HG03439 (cell line): ENCODE data around the gene ADGRL4.
"Not testable (repeated sequence)": the region's sequence is repeated elsewhere in the genome, so short reads cannot be mapped to it uniquely, and the experiment has no call there.

Source experiments
- ATAC-seq: cut with Tn5 transposase; IDR thresholded peaks from one replicate; pipeline ENCODE4 v1.9.1; 2021; ENCODE audit warnings: mild to moderate bottlenecking, moderate library complexity; ENCODE audit not compliant: unreplicated experiment

ADGRL4 gene

GRCh38 chr1:78919150-78919549 is 87.4 kb downstream of the ADGRL4 start:
- no peak for ATAC-seq

GRCh38 chr1:78918157-78918556 is 88.4 kb downstream of the ADGRL4 start:
- ATAC-seq, result no peak

GRCh38 chr1:78916986-78917385 is 89.5 kb downstream of the ADGRL4 start:
- ATAC-seq, result no peak

GRCh38 chr1:78913950-78914349 is 92.6 kb downstream of the ADGRL4 start:
- no peak for ATAC-seq

DNA sequence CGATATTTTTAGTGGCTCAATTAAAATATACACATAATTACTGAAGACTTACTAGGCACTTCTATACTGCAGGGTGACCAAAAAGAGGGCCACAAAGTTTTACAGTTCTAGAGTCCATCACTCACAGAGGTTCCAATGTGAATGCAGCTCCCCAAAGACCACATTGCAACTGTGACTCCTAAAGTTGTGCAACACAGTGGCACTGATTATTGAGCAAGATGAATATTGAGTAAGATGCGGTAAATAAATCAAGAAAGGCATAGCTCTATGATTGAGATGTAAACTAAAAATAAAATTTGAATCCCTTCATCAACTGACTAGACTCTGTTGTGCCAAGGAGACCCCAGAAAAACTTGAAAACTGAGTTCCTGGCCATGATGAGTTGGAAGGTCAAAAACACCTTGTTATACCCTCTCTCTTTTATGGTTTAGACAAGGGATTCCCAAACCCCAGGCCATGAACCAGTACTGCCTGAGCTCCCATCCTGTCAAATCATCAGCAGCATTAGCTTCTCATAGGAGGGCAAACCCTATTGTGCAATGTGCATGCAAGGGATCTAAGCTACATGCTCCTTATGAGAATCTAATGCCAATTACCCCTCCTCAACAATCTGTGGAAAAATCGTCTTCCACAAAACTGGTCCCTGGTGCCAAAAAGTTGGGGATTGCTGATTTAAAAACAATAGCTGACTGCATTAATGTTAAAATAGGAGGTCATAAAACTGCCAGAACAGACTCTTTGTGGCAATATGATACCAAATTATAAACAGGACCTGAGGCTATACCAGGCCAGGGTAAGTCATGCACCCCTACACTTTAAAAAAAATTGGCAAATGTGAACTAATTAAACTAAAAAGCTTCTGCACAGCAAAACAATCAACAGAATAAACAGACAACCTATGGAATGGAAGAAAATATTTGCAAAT is 94.3 kb downstream of the ADGRL4 start:
- no peak for ATAC-seq

DNA sequence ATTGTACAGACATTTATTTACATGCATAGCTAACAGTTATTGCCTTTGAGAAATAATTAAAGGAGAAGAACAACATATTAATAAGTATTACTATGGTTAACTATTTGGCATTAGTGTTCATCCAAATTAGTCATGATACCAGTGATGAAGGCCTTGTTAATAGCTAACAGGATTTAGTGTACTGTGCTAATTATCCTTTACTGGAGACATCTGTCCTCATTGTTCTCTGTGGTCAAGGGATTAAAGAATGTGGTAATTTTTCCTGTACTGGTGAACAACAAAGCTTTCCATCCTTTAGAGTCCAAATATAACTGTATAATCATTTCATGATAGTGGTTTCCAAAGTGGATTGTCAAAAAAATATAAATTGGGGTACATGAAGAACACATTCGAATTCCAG is 103.9 kb downstream of the ADGRL4 start:
- no peak for ATAC-seq

DNA sequence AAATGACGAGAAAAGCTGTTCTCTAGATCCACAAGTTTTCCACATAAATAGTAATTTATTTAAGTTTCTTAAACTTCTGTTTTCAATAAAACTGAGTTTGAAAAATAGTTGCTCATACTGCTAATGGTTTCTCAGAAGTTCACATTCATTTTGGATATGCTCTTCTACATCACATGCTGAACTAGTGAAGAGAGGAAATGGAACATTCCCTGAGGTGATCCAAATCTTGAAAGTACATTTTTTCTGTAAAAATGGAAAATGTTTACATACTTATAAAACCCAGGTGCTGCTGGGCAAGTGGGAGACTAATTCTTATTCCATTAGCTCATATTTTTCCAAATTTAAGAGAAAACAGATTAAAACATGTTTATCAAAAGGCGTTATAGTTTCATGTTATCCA is 111.7 kb downstream of the ADGRL4 start:
- ATAC-seq, result no peak

DNA sequence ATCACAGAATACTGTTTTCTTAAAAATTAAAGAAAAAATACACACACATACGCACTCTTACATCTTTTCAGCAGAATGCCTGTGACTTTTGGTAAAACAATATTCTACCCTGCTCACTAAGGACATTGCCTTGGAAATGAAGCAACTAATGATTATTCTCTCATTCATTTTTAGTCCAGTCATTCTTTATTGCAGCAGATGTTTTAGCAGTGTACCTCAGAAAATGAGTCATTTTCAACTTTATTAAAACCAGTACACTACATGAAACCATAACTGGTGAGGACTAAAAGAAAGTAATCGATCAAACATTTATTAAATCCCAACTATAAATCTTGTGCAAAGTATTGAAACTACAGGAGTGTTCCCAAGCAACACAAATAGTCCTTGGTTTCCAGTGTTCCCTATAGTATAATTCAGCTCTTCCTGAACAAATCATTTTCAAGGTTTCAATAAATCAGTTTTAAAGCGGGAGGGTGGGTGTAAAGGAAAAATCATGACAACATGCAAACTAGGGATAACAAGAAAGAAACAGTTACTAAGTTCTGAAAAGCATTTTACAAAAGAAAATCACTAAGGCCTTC is 114.2 kb downstream of the ADGRL4 start:
- no peak for ATAC-seq

GRCh38 chr1:78887458-78887857 is 119.1 kb downstream of the ADGRL4 start:
- ATAC-seq, result no peak

GRCh38 chr1:78884685-78885452 is 121.7 kb downstream of the ADGRL4 start:
- no peak for ATAC-seq

DNA sequence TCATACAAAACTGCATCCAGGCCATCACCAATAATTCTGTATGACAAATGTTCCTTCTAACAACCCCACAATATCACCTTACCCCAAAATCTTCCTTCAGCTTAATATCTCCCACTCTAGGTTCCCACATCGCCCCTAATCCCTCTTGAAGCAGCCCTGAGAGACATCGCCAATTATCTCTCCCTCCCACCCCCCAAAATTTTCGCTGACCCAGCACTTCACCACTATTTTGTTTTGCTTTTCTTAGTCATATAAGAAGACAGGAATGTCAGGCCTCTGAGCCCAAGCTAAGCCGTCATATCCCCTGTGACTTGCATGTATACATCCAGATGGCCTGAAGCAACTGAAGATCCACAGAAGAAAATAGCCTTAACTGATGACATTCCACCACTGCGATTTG is 126.3 kb downstream of the ADGRL4 start:
- no peak for ATAC-seq

DNA sequence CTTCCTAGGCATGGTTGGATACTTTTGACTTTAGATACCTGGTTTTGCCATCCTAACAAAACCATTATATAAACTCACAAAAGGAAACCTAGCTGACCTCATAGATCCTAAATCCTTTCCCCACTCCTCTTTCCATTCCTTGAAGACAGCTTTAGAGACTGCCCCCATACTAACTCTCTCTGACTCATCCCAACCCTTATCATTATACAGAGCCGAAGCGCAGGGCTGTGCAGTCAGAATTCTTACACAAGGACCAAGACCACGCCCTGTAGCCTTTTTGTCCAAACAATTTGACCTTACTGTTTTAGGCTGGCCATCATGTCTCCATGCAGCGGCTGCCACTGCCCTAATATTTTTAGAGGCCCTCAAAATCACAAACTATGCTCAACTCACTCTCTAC is 130.5 kb downstream of the ADGRL4 start:
- not testable (repeated sequence) for ATAC-seq

GRCh38 chr1:78872801-78873200 is 133.7 kb downstream of the ADGRL4 start:
- not testable (repeated sequence) for ATAC-seq

GRCh38 chr1:78871249-78871648 is 135.3 kb downstream of the ADGRL4 start:
- ATAC-seq, result no peak

GRCh38 chr1:78869136-78869535 is 137.4 kb downstream of the ADGRL4 start:
- ATAC-seq, result no peak

- no peak for ATAC-seq
Measured at GRCh38 chr1:78864175-78864574, 142.4 kb downstream of the ADGRL4 start.

DNA sequence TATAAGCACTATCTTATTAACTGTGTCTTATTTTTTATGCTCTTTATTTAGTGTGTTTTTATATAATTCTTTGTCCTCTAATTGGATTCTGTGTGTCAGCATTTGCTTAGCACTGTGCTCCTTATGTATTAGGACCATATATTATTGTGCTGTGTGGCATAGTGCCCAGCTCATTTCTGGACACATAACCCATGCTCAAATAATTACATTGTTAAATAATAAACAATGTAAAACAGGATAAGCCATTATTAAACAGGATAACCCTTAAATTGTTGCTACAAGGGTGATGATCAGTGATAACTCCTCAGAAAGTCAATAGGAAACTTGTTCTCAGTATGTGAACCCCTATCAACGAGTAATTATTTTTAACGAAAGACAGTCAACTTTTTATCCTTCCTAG is 150.4 kb downstream of the ADGRL4 start:
- ATAC-seq, result no peak

- ATAC-seq, result peak; percentile 87
Measured at GRCh38 chr1:78855258-78855657, 151.3 kb downstream of the ADGRL4 start.

DNA sequence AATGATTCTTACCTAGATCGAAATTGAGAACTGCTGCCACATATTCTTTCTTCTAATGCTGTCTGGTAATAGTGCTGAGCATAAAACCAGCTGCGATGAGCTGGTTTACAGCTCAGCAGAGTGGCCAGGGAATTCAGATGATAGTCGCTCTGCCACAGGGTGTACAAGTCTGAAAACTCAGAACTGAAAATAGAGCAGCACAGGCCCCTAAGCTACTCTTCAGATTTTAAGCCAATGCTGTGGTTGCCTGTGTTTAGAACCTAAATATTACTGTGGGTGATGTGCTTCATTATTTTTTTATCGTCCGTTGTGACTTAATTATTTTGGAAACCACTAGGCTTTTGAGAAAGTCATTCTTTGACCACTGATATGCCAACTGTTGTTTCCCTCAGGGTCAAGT is 152.0 kb downstream of the ADGRL4 start:
- no peak for ATAC-seq

- no peak for ATAC-seq
Measured at GRCh38 chr1:78843546-78843945, 163.0 kb downstream of the ADGRL4 start.

DNA sequence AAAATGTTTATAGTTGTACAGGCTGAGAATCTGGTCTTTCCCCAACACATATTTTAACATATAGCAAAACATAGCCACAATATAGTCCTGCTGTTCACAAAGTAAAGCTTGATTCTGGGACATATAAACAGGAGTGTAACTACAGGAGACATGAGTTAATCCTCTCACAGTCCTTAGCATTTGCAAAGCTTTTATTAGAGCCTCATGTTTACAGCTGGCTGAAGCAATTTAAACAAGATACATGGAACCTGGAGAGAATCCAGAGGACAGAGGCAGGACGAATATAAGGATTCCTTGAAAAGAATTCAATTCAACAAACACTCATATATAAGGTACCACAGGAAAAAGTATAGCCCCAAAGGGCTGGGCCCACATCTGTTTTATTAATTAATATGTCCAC is 163.4 kb downstream of the ADGRL4 start:
- no peak for ATAC-seq
